GM18870 (cell line): ENCODE results near the gene SYNPR.

Source experiments
- ATAC-seq: cut with Tn5 transposase; IDR thresholded peaks from one replicate; pipeline ENCODE4 v1.9.1; 2021; ENCODE audit warnings: moderate library complexity; ENCODE audit not compliant: unreplicated experiment

SYNPR gene

DNA sequence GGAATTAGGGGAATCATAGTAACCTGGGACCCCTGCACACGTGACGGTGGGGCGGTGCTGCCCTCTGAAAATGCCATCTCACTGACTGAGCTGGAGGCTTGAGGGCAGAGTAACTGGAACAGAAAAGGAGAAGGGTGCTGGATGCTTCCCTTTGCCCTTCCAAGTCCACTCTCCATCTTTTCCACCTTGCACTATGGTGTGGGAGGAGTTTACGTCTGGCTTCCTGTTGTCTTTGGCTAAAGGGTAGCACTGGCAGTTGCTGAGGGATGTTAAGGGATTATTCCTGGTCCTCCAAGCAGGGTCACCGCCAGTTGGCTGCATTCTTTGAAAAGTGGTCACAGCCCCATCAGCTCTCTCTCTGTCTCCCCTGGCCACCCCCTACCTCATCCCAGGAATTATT, 245.0 kb downstream of the SYNPR start:
- no peak for ATAC-seq

- ATAC-seq, result no peak
These were observed 250.4 kb downstream of the SYNPR start for GRCh38 chr3:63528325-63529000.

DNA sequence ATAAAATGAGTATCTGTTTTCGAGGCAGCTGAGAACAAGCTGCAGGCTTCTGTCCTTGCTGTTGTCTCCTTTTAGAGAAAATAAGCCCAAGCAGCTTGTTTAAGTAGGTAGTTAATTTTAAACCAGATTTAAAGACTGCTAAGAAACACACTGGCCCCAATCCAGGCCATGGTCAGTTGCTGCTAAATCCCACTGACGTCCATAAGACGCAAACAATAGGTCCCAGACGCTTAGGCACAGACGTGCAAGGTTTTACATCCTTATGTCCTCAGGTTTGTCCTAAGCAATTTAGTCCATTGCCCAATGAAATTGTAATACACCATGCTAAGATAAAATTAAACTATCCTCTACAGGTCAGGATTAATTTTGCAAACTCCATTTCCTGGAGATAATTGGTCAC, 254.4 kb downstream of the SYNPR start:
- ATAC-seq, result no peak

DNA sequence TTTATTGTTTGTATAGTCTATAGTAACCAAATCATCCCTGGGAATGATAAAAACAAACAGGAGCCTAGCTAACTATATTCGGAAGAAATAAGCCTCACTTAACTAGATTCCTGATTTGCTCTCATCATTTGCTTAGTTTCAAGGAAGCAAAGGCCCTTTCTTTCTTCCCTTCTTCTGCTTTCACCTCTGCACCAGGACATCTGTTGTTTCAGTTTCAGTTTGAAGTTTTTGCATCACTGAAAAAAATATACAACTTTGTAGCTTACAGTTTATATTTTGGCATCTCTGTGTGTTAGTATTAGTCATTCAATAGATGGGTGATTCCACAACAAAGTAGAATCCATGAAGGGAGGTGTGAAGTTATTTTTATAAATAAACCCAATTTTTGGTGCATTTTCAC, 260.8 kb downstream of the SYNPR start:
- no peak for ATAC-seq

DNA sequence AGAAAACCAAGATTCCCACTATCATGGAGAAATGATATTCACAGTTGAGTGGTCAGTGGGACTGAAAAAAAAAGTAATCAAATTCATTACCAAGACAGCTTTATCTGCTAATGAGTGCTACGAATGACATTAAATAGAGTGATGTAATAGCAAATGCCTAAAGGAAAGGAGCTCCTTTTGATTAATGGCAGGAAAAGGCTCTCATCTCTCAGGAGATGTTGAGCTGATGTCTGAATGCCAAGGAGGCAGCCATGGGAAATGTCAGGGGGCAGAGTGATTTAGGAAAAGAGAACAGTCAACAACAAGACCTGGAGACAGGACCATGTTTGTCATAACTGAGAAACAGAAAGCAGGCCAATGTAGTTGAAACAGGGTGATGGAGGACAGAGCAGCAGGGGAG, 277.7 kb downstream of the SYNPR start:
- ATAC-seq, result no peak

GRCh38 chr3:63556401-63556800, 278.3 kb downstream of the SYNPR start:
- ATAC-seq, result no peak

DNA sequence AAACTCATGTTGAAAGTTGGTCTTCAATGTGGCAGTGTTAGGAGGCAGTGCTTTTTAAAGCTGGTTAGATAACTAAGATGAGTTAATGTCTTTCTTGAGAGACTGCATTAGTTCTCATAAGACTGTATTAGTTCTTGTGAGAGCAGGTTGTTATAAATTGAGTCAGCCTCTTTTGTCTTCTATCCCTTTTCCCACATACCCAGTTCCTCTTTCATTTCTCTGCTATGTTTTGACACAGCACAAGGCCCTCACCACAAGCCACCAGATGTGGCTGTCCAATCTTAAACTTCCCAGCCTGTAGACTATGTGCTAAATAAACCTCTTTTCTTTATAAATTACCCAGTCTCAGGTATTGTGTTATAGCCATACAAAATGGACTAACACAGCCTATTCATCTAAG, 279.8 kb downstream of the SYNPR start:
- ATAC-seq, result peak; percentile 97

DNA sequence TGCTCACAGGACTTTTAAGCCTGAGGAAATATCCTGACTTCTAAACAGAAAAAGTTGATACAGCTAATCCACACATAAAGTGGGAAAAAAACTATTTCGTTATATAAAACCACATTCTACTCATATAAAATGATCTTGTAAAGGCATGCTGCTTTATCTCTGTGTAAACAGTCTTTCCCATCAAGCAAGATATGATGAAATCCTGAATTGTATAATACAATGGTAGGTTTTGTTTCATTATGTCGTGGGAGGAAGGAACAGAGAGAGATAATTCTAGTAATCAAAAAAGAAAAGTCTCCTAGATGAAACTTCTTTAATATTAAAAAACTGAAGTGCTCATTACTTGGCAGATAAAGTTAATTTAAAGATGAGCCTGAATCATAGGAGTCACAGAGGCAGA, 281.8 kb downstream of the SYNPR start:
- no peak for ATAC-seq

- no peak for ATAC-seq
These were observed 283.8 kb downstream of the SYNPR start for GRCh38 chr3:63561879-63562278.

- no peak for ATAC-seq
These were observed 284.2 kb downstream of the SYNPR start for GRCh38 chr3:63562323-63562722.

- no peak for ATAC-seq
These were observed 285.5 kb downstream of the SYNPR start for GRCh38 chr3:63563572-63563971.

DNA sequence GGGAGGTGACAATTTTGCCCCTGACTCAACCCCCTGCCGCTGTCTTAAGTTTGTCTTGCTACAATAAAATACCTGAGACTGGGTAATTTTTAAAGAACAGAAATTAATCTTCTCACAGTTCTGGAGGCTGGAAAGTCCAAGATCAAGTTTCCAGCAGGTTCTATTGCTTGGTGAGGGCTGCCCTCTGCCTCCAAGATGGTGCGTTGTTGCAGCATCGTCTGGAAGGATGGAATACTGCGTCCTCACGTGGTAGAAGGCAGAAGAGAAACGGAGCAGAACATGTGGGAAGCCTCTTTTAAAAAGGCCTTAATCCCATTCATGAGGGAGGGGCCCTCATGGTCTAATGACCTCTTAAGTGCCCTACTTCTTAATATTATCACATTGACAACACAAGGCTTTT, 287.1 kb downstream of the SYNPR start:
- ATAC-seq, result no peak

DNA sequence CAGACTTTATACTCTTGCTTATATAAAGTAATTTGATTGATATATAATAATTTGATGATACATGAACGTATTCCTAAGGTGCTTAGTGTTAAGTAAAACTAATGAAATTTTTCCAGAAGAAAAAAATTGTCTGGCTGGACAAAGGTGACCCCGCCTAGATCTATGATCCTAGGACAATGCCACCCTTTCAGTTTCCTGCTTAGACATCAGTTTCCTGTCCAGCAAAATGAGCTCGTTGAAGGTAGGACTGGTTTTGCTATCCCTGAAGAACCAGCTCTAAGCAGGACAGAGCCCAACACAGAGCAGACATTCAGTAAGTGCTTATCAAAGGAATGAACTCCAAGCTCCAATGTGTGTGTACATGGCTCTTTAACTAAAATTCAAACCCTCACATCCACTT, 293.6 kb downstream of the SYNPR start:
- ATAC-seq, result no peak

DNA sequence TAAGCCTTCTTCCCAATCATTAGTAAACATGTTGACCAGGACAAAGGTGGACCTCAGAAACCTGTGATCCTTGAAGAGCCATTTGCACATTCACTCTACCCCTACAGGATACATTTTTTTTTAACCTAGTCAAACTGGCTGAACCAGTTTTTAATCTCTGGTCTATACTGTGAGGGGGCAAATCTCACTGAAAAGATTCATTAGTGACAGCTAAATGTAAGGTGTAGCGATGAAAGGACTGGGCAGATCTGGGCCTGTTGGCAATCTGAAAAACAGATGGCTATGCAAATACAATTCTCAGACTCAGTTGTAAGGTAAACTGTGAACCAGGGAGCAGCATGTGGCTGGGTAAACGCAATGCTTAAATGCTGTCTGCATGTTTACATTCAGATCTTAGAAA, 298.7 kb downstream of the SYNPR start:
- ATAC-seq, result no peak

DNA sequence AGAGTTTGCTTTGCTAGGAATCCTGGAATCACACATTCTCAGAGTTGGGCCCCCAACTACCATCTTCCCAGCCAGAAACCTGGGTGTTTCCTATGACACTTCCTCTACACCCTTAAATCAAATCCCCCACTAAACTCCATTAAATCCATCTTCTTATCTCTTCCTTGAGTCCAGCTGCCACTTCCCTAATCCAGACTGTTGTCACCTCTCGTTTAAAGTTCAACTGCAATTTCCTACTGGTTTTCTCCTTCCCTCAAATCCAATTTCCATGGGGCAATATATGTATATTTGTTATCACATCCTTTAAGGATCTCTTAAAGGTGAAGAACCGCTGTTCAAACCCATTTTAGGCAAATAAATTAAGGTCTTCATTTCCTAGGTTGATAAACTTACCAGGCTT, 300.8 kb downstream of the SYNPR start:
- no peak for ATAC-seq

GRCh38 chr3:63580151-63580550, 302.0 kb downstream of the SYNPR start:
- ATAC-seq, result no peak

- ATAC-seq, result no peak
These were observed 304.9 kb downstream of the SYNPR start for GRCh38 chr3:63582943-63583500.

GRCh38 chr3:63584681-63585080, 306.6 kb downstream of the SYNPR start:
- ATAC-seq, result no peak

DNA sequence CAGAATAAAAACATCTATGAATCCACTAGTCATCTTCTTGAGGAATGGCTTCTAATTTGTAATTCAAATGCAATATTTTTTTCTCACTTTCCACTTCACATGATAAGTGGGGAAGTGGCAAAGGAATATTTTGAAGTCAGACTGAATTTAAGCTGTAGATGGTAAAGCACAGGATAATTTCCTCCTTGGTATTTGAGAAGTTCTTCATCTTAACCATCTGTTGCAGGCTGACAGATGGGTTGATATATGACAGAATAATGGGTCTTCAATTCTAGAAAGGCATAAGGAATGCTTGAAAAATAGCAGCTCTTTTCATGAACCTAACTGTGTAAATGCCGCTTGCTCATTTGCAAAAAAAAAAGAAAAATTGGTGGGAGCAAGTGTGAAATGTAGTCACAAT, 307.8 kb downstream of the SYNPR start:
- ATAC-seq, result no peak

DNA sequence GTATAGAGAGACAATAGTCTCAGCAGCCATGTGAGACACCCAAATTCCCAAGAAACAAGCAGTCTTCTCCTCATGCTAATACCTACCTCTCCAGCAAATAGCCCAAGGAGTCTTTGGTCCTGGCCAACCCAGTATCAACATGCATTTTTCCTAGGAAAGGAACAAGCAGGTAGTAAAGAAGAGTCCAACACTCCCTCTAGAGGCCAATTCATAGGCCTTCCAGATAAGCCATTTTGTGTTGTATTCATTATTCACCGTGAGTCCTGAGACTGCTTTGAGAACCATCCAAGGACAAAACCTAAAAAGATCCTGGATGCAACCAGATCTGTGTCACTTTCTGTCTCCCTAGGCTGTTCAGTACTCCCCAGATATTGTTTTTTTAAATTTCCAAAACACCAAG, 310.8 kb downstream of the SYNPR start:
- ATAC-seq, result no peak

DNA sequence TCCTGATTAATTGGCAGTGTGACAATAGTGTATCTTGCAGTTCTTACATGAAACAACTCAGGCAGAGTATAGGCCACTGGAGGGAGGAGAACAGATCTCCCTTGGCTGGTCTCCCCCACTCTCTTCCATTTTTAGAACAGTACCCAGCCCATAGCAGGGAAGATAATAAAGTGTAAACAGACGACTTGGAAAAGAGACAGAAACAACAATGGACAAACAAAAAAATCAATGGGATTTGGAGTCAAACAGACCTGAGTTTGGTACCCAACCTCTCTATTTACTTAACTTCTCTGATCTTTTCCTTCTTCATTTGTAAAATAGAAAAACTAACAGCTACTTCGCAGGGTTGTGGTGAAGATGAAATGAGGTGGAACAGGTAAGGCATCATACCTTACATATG, 315.7 kb downstream of the SYNPR start:
- ATAC-seq, result no peak

- ATAC-seq, result no peak
These were observed 317.1 kb downstream of the SYNPR start for GRCh38 chr3:63595221-63595620.

DNA sequence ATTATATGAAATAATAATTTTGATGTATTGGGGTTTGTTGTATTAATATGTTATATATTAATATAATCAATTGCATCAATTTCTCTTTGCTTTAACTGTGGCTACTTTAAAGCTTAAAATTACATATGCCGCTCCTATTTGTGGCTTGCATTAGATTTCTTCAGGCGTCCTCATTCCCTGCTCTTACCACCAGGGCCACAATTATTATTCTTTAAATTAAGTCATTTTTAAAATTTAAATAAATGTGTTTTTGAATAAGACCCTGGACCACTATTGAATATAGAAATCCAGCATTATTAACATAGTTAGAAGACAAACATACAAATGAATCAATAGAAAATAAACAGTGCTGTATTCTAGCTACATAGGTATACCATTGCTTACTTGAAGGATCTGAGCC, 318.9 kb downstream of the SYNPR start:
- ATAC-seq, result no peak
